ENCODE results near the gene ATG101. TPM values are rescaled to one million over a fixed set of nuclear protein-coding genes. Genes with fewer than 3 reads are reported as not detected.

Gene ATG101
- total and polyA plus RNA-seq, 2 experiments from 2014 or later = 27.7 to 60.3 TPM

DNA sequence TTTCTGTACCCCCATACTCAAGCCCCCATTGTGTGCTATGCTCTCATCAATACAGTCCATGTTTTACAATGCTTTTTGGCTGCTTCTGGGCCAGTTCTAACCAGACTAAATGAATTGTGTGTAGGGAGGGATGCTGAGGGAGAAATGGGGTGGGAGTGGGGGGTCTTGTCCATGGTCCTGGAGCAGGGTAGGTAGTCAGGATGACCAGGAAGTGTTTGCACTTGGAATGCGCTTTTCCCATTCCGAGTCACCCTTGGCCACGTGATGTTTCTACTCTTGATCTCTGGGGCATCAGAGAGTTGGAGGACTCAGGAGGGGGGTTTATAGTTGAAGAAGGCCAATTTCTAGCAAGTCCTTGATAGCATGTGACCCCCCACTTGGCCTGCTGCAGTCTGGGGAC, 8.5 kb downstream of the ATG101 start:
- no peak overlapping the region for H3K4me3 Mint-ChIP-seq
- Histone ChIP-seq H3K4me1 (ENCODE audit: insufficient read depth) (peaks cover 40% of the 10 kb centered on the region; the same call in 1 of the 2 replicates), H3K4me3 (no peak overlapping the region), H3K36me3 (ENCODE audit: insufficient read depth) (peaks cover 6% of the 10 kb centered on the region; the same call in 1 of the 2 replicates), H3F3A (replicated peaks; ENCODE audit: low read depth) (0 out of 2 replicates have a peak, but pooled peaks cover 11% of the 10 kb centered on the region), H2AFZ (no peak overlapping the region), H3K4me2 (no peak overlapping the region), H4K20me1 (replicated peaks; ENCODE audit: insufficient read depth) (peaks cover 21% of the 10 kb centered on the region), H3K9me2 (ENCODE audit: insufficient read depth) (no peaks in the 10 kb centered on the region), H3K79me2 (replicated peaks; ENCODE audit: insufficient read depth) (peaks cover 21% of the 10 kb centered on the region), H3K27me3 (ENCODE audit: insufficient read depth) (peaks cover 12% of the 10 kb centered on the region; the same call in 1 of the 2 replicates), H3K27ac (ENCODE audit: low read depth) (no peak overlapping the region)
- no peaks in the 10 kb centered on the region for H3K9me3 Mint-ChIP-seq
- no peak for TF ChIP-seq POLR2AphosphoS5 (IDR thresholded peaks at IDR 0.05; ENCODE audit: low read depth)
- TF ChIP-seq, protein P1, sequence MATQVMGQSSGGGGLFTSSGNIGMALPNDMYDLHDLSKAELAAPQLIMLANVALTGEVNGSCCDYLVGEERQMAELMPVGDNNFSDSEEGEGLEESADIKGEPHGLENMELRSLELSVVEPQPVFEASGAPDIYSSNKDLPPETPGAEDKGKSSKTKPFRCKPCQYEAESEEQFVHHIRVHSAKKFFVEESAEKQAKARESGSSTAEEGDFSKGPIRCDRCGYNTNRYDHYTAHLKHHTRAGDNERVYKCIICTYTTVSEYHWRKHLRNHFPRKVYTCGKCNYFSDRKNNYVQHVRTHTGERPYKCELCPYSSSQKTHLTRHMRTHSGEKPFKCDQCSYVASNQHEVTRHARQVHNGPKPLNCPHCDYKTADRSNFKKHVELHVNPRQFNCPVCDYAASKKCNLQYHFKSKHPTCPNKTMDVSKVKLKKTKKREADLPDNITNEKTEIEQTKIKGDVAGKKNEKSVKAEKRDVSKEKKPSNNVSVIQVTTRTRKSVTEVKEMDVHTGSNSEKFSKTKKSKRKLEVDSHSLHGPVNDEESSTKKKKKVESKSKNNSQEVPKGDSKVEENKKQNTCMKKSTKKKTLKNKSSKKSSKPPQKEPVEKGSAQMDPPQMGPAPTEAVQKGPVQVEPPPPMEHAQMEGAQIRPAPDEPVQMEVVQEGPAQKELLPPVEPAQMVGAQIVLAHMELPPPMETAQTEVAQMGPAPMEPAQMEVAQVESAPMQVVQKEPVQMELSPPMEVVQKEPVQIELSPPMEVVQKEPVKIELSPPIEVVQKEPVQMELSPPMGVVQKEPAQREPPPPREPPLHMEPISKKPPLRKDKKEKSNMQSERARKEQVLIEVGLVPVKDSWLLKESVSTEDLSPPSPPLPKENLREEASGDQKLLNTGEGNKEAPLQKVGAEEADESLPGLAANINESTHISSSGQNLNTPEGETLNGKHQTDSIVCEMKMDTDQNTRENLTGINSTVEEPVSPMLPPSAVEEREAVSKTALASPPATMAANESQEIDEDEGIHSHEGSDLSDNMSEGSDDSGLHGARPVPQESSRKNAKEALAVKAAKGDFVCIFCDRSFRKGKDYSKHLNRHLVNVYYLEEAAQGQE (IDR thresholded peaks at IDR 0.05; ENCODE audit: unreplicated experiment) = peak; percentile 71
- peak; percentile 22 for DNase-seq (ENCODE audit: low spot score)
- peaks cover 49% of the 10 kb centered on the region for H3K36me3 Mint-ChIP-seq (ENCODE audit: low read depth)
- peaks cover 33% of the 10 kb centered on the region for H3K4me1 Mint-ChIP-seq
- no peak overlapping the region for H3K27ac Mint-ChIP-seq
- ATAC-seq = no peak
- H3K27me3 Mint-ChIP-seq (ENCODE audit: insufficient read depth, low read depth, poor library complexity) = peaks cover 14% of the 10 kb centered on the region

DNA sequence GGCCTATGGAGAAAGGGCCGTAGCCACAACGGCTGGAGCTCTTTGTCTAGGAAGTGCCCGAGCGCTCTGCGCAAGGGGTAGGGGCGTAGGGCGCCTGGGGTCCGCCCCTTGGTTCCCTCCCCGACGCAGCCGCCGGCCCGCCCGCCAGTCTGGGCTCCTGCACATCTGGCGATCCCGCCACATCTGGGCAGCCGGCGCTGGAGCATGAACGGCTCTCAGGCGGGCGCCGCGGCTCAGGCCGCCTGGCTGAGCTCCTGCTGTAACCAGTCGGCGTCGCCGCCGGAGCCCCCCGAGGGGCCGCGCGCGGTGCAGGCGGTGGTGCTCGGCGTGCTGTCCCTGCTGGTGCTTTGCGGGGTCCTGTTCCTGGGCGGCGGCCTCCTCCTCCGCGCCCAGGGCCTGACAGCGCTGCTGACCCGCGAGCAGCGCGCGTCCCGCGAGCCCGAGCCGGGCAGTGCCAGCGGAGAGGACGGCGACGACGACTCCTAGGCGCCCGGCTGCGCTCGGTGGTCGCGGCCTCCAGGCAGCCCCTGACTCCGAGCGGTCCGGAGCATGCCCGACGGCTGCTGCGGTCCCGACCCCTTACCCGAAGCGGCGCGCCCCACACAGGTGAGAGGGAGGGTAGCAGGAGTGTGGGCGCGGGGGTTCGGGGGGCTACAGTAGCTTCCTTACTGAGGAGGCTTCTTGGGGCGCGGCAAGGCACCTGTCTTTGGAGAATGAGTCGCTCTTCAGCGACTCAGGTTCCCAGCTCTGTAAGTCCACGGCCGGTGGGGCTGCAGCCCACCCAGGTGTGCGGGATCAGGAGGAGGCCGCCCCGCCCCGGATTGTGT, 10.0 kb downstream of the ATG101 start, which contains the start of gene SMIM41:
Gene SMIM41, plus strand, starts transcription at position 129 of the 827 bp plus-strand sequence. Its CDS starts 76 bp downstream, at position 205.
- peaks cover 34% of the 10 kb centered on the region for H3K36me3 Mint-ChIP-seq (ENCODE audit: low read depth)
- Histone ChIP-seq H3K27ac (ENCODE audit: low read depth) (no peak within 1 kb of the TSS), H3K9me2 (ENCODE audit: insufficient read depth) (no peaks in the 10 kb centered on the region), H3K4me1 (ENCODE audit: insufficient read depth) (peaks cover 41% of the 10 kb centered on the region; the same call in 1 of the 2 replicates), H2AFZ (peak within 1 kb of the TSS; percentile 56; the same call in 1 of the 2 replicates), H3K4me2 (peak within 1 kb of the TSS; percentile 84), H3F3A (replicated peaks; ENCODE audit: low read depth) (0 out of 2 replicates have a peak, but pooled peaks cover 11% of the 10 kb centered on the region), H3K36me3 (ENCODE audit: insufficient read depth) (0 out of 2 replicates have a peak, but pooled peaks cover 2% of the 10 kb centered on the region), H4K20me1 (replicated peaks; ENCODE audit: insufficient read depth) (peaks cover 14% of the 10 kb centered on the region), H3K27me3 (ENCODE audit: insufficient read depth) (peaks cover 12% of the 10 kb centered on the region; the same call in 1 of the 2 replicates), H3K4me3 (peak within 1 kb of the TSS; percentile 59), H3K79me2 (replicated peaks; ENCODE audit: insufficient read depth) (peaks cover 10% of the 10 kb centered on the region; the same call in 1 of the 2 replicates)
- H3K4me1 Mint-ChIP-seq = peaks cover 38% of the 10 kb centered on the region
- H3K4me3 Mint-ChIP-seq = peak within 1 kb of the TSS; percentile 60
- no peak within 1 kb of the TSS for H3K27ac Mint-ChIP-seq
- ATAC-seq (peak; percentile 62), DNase-seq (ENCODE audit: low spot score) (peak; percentile 75)
- H3K9me3 Mint-ChIP-seq = no peaks in the 10 kb centered on the region
- peaks cover 14% of the 10 kb centered on the region for H3K27me3 Mint-ChIP-seq (ENCODE audit: insufficient read depth, low read depth, poor library complexity)
- TF ChIP-seq, protein P2, sequence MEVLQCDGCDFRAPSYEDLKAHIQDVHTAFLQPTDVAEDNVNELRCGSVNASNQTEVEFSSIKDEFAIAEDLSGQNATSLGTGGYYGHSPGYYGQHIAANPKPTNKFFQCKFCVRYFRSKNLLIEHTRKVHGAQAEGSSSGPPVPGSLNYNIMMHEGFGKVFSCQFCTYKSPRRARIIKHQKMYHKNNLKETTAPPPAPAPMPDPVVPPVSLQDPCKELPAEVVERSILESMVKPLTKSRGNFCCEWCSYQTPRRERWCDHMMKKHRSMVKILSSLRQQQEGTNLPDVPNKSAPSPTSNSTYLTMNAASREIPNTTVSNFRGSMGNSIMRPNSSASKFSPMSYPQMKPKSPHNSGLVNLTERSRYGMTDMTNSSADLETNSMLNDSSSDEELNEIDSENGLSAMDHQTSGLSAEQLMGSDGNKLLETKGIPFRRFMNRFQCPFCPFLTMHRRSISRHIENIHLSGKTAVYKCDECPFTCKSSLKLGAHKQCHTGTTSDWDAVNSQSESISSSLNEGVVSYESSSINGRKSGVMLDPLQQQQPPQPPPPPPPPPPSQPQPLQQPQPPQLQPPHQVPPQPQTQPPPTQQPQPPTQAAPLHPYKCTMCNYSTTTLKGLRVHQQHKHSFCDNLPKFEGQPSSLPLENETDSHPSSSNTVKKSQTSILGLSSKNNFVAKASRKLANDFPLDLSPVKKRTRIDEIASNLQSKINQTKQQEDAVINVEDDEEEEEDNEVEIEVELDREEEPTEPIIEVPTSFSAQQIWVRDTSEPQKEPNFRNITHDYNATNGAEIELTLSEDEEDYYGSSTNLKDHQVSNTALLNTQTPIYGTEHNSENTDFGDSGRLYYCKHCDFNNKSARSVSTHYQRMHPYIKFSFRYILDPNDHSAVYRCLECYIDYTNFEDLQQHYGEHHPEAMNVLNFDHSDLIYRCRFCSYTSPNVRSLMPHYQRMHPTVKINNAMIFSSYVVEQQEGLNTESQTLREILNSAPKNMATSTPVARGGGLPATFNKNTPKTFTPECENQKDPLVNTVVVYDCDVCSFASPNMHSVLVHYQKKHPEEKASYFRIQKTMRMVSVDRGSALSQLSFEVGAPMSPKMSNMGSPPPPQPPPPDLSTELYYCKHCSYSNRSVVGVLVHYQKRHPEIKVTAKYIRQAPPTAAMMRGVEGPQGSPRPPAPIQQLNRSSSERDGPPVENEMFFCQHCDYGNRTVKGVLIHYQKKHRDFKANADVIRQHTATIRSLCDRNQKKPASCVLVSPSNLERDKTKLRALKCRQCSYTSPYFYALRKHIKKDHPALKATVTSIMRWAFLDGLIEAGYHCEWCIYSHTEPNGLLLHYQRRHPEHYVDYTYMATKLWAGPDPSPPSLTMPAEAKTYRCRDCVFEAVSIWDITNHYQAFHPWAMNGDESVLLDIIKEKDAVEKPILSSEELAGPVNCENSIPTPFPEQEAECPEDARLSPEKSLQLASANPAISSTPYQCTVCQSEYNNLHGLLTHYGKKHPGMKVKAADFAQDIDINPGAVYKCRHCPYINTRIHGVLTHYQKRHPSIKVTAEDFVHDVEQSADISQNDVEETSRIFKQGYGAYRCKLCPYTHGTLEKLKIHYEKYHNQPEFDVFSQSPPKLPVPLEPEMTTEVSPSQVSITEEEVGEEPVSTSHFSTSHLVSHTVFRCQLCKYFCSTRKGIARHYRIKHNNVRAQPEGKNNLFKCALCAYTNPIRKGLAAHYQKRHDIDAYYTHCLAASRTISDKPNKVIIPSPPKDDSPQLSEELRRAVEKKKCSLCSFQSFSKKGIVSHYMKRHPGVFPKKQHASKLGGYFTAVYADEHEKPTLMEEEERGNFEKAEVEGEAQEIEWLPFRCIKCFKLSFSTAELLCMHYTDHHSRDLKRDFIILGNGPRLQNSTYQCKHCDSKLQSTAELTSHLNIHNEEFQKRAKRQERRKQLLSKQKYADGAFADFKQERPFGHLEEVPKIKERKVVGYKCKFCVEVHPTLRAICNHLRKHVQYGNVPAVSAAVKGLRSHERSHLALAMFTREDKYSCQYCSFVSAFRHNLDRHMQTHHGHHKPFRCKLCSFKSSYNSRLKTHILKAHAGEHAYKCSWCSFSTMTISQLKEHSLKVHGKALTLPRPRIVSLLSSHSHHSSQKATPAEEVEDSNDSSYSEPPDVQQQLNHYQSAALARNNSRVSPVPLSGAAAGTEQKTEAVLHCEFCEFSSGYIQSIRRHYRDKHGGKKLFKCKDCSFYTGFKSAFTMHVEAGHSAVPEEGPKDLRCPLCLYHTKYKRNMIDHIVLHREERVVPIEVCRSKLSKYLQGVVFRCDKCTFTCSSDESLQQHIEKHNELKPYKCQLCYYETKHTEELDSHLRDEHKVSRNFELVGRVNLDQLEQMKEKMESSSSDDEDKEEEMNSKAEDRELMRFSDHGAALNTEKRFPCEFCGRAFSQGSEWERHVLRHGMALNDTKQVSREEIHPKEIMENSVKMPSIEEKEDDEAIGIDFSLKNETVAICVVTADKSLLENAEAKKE (CRISPR knock-in tag; IDR thresholded peaks at IDR 0.05) = no peak
- TF ChIP-seq, protein P3, sequence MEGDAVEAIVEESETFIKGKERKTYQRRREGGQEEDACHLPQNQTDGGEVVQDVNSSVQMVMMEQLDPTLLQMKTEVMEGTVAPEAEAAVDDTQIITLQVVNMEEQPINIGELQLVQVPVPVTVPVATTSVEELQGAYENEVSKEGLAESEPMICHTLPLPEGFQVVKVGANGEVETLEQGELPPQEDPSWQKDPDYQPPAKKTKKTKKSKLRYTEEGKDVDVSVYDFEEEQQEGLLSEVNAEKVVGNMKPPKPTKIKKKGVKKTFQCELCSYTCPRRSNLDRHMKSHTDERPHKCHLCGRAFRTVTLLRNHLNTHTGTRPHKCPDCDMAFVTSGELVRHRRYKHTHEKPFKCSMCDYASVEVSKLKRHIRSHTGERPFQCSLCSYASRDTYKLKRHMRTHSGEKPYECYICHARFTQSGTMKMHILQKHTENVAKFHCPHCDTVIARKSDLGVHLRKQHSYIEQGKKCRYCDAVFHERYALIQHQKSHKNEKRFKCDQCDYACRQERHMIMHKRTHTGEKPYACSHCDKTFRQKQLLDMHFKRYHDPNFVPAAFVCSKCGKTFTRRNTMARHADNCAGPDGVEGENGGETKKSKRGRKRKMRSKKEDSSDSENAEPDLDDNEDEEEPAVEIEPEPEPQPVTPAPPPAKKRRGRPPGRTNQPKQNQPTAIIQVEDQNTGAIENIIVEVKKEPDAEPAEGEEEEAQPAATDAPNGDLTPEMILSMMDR (conservative IDR thresholded peaks at IDR 0.05; ENCODE audit: low read depth in 2 of 2) = peak; percentile 21 to 41; a peak in 1 of 4 replicates
